A673 (cell line): ENCODE results near the gene RIPOR3. TPM values are rescaled to one million over a fixed set of nuclear protein-coding genes. Genes with fewer than 3 reads are reported as not detected.
"Not testable (repeated sequence)": the region's sequence is repeated elsewhere in the genome, so short reads cannot be mapped to it uniquely, and the experiment has no call there.

Source experiments
- BruUV-seq: library from RNA; stranded (reverse); fragments of 400-500 nt; replicated peaks from 2 replicates; lab custom pipeline; 2021; lab: Mats Ljungman, UMichigan
- CTCF ChIA-PET: fragments of 300-600 bp; sonication (Branson Sonifier 250); formaldehyde crosslinking; loops from one replicate; lab custom pipeline; 2022; ENCODE audit warnings: antibody characterized with exemption; lab: Charles Lee
- POLR2A ChIA-PET: fragments of 300-600 bp; sonication (Branson Sonifier 250); formaldehyde crosslinking; loops from one replicate; lab custom pipeline; 2022; ENCODE audit warnings: antibody characterized with exemption; ENCODE audit not compliant: low non-redundant PET; lab: Charles Lee
- DNase-seq: peaks from one replicate; pipeline ENCODE4 v3.0.0-alpha.2; 2015; ENCODE audit warnings: low spot score
- H3K27ac ChIP-seq: fragments of 200-600 bp; sonication (generic); 2 replicates; pipeline ENCODE4 v1.5.1; 2016; ENCODE audit warnings: mixed run types, low read depth, mild to moderate bottlenecking, mixed read lengths, antibody characterized with exemption, low read length; ENCODE audit not compliant: poor library complexity, severe bottlenecking
- H3K27me3 ChIP-seq: fragments of 200-600 bp; sonication (generic); replicated peaks from 2 replicates; pipeline ENCODE4 v1.6.1; 2017; ENCODE audit warnings: mixed run types, low read depth, mild to moderate bottlenecking, mixed read lengths, antibody characterized with exemption, low read length; ENCODE audit not compliant: insufficient read depth, poor library complexity
- H3K36me3 ChIP-seq: fragments of 200-600 bp; sonication (generic); 2 replicates; pipeline ENCODE4 v1.6.1; 2016; ENCODE audit warnings: mixed run types, mild to moderate bottlenecking, mixed read lengths, antibody characterized with exemption, low read length; ENCODE audit not compliant: insufficient read depth, poor library complexity, severe bottlenecking
- H3K4me1 ChIP-seq: fragments of 200-600 bp; sonication (generic); 2 replicates; pipeline ENCODE4 v1.6.1; 2017; ENCODE audit warnings: mixed run types, mild to moderate bottlenecking, mixed read lengths, antibody characterized with exemption, low read length; ENCODE audit not compliant: insufficient read depth, poor library complexity, severe bottlenecking
- H3K4me3 ChIP-seq: fragments of 200-600 bp; sonication (generic); 2 replicates; pipeline ENCODE4 v1.5.1; 2016; ENCODE audit warnings: low read depth, mixed run types, mild to moderate bottlenecking, mixed read lengths, low read length; ENCODE audit not compliant: poor library complexity, severe bottlenecking
- H3K9me3 ChIP-seq: fragments of 200-600 bp; sonication (generic); 2 replicates; pipeline ENCODE4 v1.6.1; 2016; ENCODE audit warnings: mixed run types, low read depth, mild to moderate bottlenecking, mixed read lengths, antibody characterized with exemption, low read length; ENCODE audit not compliant: poor library complexity, severe bottlenecking
- EZH2 ChIP-seq: fragments of 200-600 bp; sonication (generic); IDR thresholded peaks from 2 replicates; pipeline ENCODE4 v1.6.1; 2017; ENCODE audit warnings: borderline replicate concordance, low read depth, mild to moderate bottlenecking, mixed read lengths, antibody characterized with exemption, low read length; ENCODE audit not compliant: poor library complexity, severe bottlenecking
- intact Hi-C: fragments of 100-400 bp; cut with micrococcal nuclease; formaldehyde crosslinking; loops from one replicate; pipeline ENCODE4 v1.10.0; 2022; ENCODE audit not compliant: unreplicated experiment
- total RNA-seq: library from RNA; stranded (reverse); gene quantifications from 2 replicates; pipeline ENCODE4 v1.2.3, GENCODE V29; 2021
- TF ChIP-seq, protein P1 (sequence below): fragments of 300-800, 200-600 bp; sonication (generic); conservative IDR thresholded peaks from 2 replicates; pipeline ENCODE4 v1.5.1; 2017; ENCODE audit warnings: low read depth, mild to moderate bottlenecking, antibody characterized with exemption, low read length, moderate library complexity, mixed read lengths

RIPOR3 gene
- total RNA-seq, 1 experiment from 2014 or later: 19.1 TPM

DNA sequence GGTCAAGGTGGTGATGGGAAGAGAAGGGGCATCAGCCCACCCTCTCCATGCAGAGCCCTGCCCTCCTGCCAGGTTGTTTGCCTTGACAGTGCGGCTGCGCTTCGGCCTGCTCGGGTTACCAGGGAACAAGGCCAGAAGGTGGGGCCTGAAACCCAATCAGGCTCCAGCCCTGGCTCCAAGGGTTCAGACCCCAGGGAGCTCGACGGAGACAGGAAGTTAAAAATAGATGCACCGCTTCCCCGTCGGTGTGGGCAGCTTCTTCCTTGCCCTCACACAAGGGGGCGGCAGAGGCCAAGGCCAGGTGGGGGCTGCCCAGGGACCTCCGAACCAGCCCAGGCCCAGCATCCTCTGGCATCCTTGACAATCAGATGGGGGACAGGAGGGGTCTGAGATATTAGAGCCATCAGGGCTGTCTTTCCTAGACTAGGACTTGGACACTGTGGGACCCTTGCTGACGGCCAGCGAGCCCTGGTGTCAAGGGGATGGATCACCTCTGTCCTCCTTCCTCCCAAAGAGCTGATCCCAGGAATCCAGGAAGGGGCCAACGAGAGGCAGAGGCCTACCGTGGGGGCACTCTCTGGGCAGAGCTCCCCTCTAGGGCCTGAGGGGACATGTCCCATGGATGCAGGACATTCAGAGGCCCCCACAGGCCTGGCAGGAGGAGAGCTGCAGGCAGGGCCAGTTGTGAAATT, 65.2 kb downstream of the RIPOR3 start:
- H3K9me3 ChIP-seq: no peaks in the 10 kb centered on the region
- no peak overlapping the region for H3K4me3 ChIP-seq
- TF ChIP-seq, protein P1, sequence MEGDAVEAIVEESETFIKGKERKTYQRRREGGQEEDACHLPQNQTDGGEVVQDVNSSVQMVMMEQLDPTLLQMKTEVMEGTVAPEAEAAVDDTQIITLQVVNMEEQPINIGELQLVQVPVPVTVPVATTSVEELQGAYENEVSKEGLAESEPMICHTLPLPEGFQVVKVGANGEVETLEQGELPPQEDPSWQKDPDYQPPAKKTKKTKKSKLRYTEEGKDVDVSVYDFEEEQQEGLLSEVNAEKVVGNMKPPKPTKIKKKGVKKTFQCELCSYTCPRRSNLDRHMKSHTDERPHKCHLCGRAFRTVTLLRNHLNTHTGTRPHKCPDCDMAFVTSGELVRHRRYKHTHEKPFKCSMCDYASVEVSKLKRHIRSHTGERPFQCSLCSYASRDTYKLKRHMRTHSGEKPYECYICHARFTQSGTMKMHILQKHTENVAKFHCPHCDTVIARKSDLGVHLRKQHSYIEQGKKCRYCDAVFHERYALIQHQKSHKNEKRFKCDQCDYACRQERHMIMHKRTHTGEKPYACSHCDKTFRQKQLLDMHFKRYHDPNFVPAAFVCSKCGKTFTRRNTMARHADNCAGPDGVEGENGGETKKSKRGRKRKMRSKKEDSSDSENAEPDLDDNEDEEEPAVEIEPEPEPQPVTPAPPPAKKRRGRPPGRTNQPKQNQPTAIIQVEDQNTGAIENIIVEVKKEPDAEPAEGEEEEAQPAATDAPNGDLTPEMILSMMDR: peak; percentile 66
- no peak for TF ChIP-seq EZH2
- H3K36me3 ChIP-seq: no peaks in the 10 kb centered on the region
- no TSS peak for BruUV-seq
- peaks cover 21% of the 10 kb centered on the region for H3K4me1 ChIP-seq
- H3K27ac ChIP-seq: no peak overlapping the region
- DNase-seq: peak; percentile 63
- ChIA-PET CTCF (interaction anchor here (0.6 to 1.7 kb wide), 10 partner anchors 38 to 186 kb away, joined by 3 to 5 read pairs (median 3); no protein-coding TSS in a partner anchor), POLR2A (interaction anchor here (0.7 kb wide), 1 partner anchor 162 kb away, joined by 3 read pairs; no protein-coding TSS in a partner anchor)
- no peaks in the 10 kb centered on the region for H3K27me3 ChIP-seq
- intact Hi-C loops: no loop called here

DNA sequence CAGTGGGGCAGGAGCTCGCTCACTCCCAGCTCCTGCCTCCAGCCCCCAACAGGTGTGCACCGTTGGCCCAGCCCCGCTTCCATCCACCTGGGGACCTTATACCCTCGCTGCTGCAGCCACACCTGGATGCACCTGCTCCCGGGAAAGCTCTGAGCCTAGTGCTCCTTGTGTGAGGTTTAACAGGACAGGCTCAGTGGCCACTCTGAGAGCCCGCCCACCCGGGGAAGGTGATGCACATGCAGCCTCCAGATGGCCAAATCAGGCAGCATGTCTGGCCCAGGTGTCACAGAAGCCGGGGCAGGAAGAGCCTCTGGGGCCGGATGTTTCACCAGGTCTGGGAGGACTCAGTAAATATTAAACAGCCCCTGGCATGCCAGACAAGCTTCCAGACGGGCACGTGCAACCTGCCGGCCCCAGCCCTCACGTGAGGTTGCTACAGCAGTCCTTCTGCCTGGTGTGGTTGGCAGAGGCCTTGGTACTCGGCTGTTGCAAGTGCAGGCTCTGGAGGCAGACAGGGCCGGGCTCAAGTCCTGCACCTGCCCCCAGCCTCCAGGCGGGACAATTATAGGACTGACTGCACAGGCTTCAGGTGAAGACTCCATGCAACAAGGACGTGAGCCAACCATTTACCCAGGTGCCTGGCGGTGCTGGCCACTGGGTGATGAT, 66.9 kb downstream of the RIPOR3 start:
- no peak for TF ChIP-seq EZH2
- TF ChIP-seq, protein P1: no peak
- ChIA-PET CTCF (interaction anchor here (1.7 kb wide), 1 partner anchor 36 kb away, joined by 4 read pairs; no protein-coding TSS in a partner anchor), POLR2A (no interaction called here)
- Histone ChIP-seq H3K36me3 (peaks cover 3% of the 10 kb centered on the region), H3K4me3 (no peak overlapping the region), H3K9me3 (no peaks in the 10 kb centered on the region), H3K27me3 (no peaks in the 10 kb centered on the region), H3K4me1 (peaks cover 21% of the 10 kb centered on the region), H3K27ac (no peak overlapping the region)
- BruUV-seq: no TSS peak
- intact Hi-C loops: no loop called here
- DNase-seq: no peak

DNA sequence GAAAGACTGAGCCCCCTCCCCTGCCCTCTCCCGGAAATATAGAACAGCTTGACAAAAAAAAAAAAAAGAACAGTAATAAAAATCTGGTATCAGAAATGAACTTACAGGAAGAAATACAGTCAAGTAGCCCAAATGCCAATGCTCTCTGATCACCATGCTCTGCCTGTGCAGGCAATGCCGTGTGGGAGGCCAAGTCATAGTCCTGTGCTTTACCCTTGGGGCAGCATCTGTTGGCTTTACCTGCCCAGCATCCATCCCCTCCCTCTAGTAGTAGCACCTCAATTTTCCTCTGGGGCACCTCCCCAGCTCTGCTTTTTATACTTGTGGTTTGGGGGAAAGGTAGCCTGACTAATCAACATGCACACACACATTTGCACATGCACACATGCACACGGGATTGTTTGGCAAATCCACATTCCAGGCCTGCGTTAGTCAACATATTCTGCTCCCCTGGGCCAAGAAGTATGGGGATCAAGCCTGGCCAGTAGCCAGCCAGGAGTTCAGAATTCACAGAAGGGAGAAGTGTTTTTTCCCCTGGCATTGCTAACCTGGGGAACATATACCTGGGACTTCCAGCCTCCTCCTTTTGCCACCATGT, 70.2 kb downstream of the RIPOR3 start:
- DNase-seq: no peak
- ChIA-PET POLR2A (no interaction called here), CTCF (no interaction called here)
- H3K9me3 ChIP-seq: no peaks in the 10 kb centered on the region
- H3K27me3 ChIP-seq: no peaks in the 10 kb centered on the region
- peaks cover 3% of the 10 kb centered on the region for H3K36me3 ChIP-seq
- no peak overlapping the region for H3K4me3 ChIP-seq
- BruUV-seq: no TSS peak
- H3K27ac ChIP-seq: no peak overlapping the region
- TF ChIP-seq EZH2: no peak
- TF ChIP-seq, protein P1: no peak
- peaks cover 3% of the 10 kb centered on the region for H3K4me1 ChIP-seq
- intact Hi-C loops: no loop called here

DNA sequence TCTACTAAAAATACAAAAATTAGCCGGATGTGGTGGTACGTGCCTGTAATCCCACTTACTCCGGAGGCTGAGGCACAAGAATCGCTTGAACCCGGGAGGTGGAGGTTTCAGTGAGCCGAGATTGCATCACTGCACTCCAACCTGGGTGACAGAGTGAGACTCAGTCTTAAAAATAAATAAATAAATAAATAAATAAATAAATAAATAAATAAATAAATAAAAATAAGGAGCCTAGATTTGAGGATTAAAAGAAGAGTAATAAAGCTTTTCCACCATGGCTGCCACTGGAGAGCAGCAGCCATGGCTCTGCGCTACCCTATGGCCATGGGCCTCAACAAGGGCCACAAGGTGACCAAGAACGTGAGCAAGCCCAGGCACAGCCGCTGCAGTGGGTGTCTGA, 70.9 kb downstream of the RIPOR3 start:
- CTCF ChIA-PET, POLR2A ChIA-PET, intact Hi-C loops, H3K4me1 ChIP-seq, H3K36me3 ChIP-seq, H3K27me3 ChIP-seq, DNase-seq, H3K9me3 ChIP-seq, H3K27ac ChIP-seq, BruUV-seq, H3K4me3 ChIP-seq: not testable (repeated sequence)
